Parathyroid adenoma (tissue), 2 donors: ENCODE data around the gene DOK6.

Experiments used
- H2AFZ ChIP-seq: fragments of 300-600 bp; sonication (generic); one replicate; pipeline ENCODE4 v1.7.0; 2017; ENCODE audit warnings: antibody characterized with exemption, mild to moderate bottlenecking
- H3K27ac ChIP-seq: fragments of 300-600 bp; sonication (generic); one replicate; pipeline ENCODE4 v1.7.0; 2017
- H3K27me3 ChIP-seq: fragments of 300-600 bp; sonication (generic); one replicate; pipeline ENCODE4 v1.7.0; 2017; ENCODE audit warnings: low read length; ENCODE audit not compliant: control insufficient read depth, insufficient read depth
- H3K36me3 ChIP-seq: fragments of 300-600 bp; sonication (generic); one replicate; pipeline ENCODE4 v1.7.0; 2017; ENCODE audit warnings: low read length; ENCODE audit not compliant: control insufficient read depth, insufficient read depth
- H3K4me1 ChIP-seq: fragments of 300-600 bp; sonication (generic); one replicate; pipeline ENCODE4 v1.7.0; 2017; ENCODE audit warnings: control low read depth
- H3K4me2 ChIP-seq: fragments of 300-600 bp; sonication (generic); one replicate; pipeline ENCODE4 v1.7.0; 2017; ENCODE audit warnings: low read length
- H3K4me3 ChIP-seq: fragments of 300-600 bp; sonication (generic); one replicate; pipeline ENCODE4 v1.7.0; 2017; ENCODE audit warnings: low read depth, low read length
- H3K79me2 ChIP-seq: fragments of 300-600 bp; sonication (generic); one replicate; pipeline ENCODE4 v1.7.0; 2017; ENCODE audit warnings: control low read depth
- H3K9ac ChIP-seq: fragments of 300-600 bp; sonication (generic); one replicate; pipeline ENCODE4 v1.7.0; 2017; ENCODE audit warnings: mild to moderate bottlenecking
- H3K9me3 ChIP-seq: fragments of 300-600 bp; sonication (generic); one replicate; pipeline ENCODE4 v1.7.0; 2017; ENCODE audit warnings: low read length; ENCODE audit not compliant: control insufficient read depth
- TF ChIP-seq, protein P1 (sequence below): fragments of 300-600 bp; sonication (generic); IDR thresholded peaks from one replicate; pipeline ENCODE4 v1.7.0; 2017; ENCODE audit warnings: antibody characterized with exemption, mild to moderate bottlenecking
- donor health status: primary hyperparathyroidism.

DOK6 gene

DNA sequence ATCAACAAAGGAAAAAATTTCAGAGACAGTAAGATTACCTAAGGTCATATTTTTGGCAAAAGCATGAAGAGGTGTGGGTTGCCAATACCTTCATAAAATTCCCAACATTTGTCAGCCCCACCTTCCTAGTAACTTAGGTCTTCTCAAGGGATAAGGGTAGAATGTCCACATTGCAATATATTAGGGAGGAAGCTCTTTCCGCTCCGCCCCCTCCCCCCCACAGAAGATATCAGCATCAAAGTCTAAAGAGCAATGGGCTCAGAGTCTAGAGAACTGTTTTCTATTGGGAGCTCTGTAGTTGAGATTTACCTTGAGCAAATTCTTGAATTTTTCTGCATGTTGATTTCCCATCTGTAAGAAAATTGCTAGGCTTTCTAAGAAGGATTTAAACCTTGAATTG, 346.7 kb downstream of the DOK6 start:
- Histone ChIP-seq H3K79me2 (no peaks in the 10 kb centered on the region), H3K27ac (no peak overlapping the region), H3K27me3 (no peaks in the 10 kb centered on the region), H3K4me1 (no peaks in the 10 kb centered on the region), H3K4me2 (no peak overlapping the region), H3K9me3 (no peaks in the 10 kb centered on the region), H3K36me3 (no peaks in the 10 kb centered on the region), H3K4me3 (no peak overlapping the region), H3K9ac (no peak overlapping the region), H2AFZ (no peak overlapping the region)
- TF ChIP-seq, protein P1, sequence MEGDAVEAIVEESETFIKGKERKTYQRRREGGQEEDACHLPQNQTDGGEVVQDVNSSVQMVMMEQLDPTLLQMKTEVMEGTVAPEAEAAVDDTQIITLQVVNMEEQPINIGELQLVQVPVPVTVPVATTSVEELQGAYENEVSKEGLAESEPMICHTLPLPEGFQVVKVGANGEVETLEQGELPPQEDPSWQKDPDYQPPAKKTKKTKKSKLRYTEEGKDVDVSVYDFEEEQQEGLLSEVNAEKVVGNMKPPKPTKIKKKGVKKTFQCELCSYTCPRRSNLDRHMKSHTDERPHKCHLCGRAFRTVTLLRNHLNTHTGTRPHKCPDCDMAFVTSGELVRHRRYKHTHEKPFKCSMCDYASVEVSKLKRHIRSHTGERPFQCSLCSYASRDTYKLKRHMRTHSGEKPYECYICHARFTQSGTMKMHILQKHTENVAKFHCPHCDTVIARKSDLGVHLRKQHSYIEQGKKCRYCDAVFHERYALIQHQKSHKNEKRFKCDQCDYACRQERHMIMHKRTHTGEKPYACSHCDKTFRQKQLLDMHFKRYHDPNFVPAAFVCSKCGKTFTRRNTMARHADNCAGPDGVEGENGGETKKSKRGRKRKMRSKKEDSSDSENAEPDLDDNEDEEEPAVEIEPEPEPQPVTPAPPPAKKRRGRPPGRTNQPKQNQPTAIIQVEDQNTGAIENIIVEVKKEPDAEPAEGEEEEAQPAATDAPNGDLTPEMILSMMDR: no peak

DNA sequence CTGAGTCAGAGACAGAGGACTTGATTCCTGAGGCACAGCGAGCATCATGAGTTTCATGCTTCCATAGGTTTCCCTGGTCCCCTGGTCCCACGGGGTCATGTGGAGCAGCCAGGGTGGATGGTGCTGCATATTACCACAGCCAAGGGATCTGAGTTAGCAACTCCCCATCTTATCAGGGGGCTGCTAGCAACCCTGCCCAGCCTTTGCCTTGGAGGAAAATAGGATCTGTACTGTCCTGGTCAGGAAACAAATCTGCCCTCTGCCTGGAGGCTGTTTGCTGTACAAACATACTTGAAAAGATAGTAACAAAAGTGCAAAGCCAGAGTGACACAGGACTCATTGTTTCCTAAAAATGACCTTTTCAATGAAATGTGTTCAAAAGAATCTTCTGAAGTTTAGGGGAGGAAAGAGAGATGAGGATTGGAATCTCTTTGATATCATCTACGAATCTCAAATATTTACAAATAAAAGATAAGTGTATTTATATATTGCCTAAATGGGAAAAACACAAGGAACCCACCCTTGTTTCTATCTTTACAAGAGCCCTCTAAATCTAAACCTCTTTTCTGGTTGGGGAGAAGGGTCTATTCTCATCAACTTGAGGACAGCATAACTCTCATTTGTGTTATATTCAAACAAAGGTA, 352.2 kb downstream of the DOK6 start:
- no peaks in the 10 kb centered on the region for H3K79me2 ChIP-seq
- no peak overlapping the region for H2AFZ ChIP-seq
- H3K27ac ChIP-seq: no peak overlapping the region
- H3K9ac ChIP-seq: no peak overlapping the region
- no peak overlapping the region for H3K4me2 ChIP-seq
- no peaks in the 10 kb centered on the region for H3K36me3 ChIP-seq
- H3K4me1 ChIP-seq: no peaks in the 10 kb centered on the region
- H3K4me3 ChIP-seq: no peak overlapping the region
- no peaks in the 10 kb centered on the region for H3K27me3 ChIP-seq
- TF ChIP-seq, protein P1: no peak
- no peaks in the 10 kb centered on the region for H3K9me3 ChIP-seq

DNA sequence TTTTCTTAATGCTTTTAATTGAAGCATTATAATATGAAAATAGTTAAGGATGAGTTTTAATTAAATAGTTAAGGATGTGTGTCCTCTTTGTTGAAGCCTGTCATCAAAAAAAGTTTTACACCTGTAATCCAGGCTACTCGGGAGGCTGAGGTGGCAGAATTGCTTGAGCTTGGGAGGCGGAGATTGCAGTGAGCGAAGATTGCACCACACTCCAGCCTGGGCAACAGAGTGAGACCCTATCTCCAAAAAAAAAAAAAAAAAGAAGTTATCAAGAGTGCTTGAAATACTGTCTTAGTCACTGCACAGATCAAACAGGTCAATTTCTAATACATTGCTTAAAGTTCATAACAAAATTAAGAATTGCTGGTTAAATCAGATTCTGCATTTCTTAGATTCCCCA, 353.4 kb downstream of the DOK6 start:
- no peaks in the 10 kb centered on the region for H3K27me3 ChIP-seq
- no peak overlapping the region for H3K4me3 ChIP-seq

DNA sequence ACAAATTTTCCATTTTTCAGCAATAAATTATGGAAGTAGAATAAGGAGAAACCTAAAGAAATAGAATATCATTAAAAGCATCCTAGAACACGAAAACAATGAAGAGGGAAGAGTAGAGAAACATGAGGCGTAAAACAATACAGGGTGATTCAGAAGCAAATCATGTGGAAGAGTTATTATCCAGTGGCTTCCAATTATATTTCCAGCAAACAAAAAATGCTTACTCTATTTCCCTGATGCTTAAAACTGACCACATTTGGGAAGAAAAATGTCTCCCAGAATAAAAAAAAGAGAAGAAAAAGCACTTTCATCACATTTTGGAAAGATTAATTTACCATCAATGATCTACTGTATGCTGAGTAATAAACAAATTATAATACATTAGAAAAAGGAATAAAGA, 354.4 kb downstream of the DOK6 start:
- Histone ChIP-seq H3K27ac (no peak overlapping the region), H3K27me3 (no peaks in the 10 kb centered on the region), H3K9ac (no peak overlapping the region), H2AFZ (no peak overlapping the region), H3K4me2 (no peak overlapping the region), H3K36me3 (no peaks in the 10 kb centered on the region), H3K4me3 (no peak overlapping the region), H3K9me3 (no peaks in the 10 kb centered on the region), H3K79me2 (no peaks in the 10 kb centered on the region), H3K4me1 (no peaks in the 10 kb centered on the region)
- TF ChIP-seq, protein P1: no peak

More for the DNA sequence above, 353.4 kb downstream of the DOK6 start:
- Histone ChIP-seq H3K9me3 (no peaks in the 10 kb centered on the region), H3K36me3 (no peaks in the 10 kb centered on the region), H2AFZ (no peak overlapping the region), H3K27ac (no peak overlapping the region), H3K79me2 (no peaks in the 10 kb centered on the region), H3K9ac (no peak overlapping the region), H3K4me1 (no peaks in the 10 kb centered on the region), H3K4me2 (no peak overlapping the region)
- TF ChIP-seq, protein P1: no peak

DNA sequence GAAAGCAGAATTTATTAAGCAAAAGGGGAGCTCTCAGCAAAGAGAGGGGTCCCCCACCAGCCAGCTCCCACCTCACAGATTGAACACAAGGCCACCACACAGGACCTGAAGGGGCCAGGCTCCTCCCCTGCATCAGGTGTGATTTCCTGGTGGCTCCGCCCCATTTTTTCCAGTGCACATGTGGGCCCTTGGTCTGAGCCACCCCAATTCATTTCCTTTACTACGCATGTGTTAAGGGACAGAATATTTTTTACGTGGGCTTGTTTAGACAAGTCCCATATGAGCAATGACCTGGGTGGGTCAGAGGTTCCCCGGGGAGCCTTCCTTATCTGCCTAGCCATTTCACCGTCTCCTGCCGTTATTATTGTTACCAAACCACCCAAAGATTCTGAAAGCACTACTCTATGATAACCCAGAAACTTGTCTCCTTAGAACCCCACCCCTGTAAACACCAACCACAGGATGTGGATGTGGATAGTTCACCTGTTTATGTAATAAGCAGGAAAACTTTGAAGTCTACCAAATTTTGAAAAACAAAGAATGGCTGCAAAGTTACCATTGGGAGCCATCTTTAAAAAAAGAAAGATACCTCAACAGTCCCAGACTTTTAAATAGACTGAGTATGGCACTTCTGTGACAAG, 355.3 kb downstream of the DOK6 start:
- H3K4me2 ChIP-seq: no peak overlapping the region
- no peak overlapping the region for H3K27ac ChIP-seq
- H3K27me3 ChIP-seq: no peaks in the 10 kb centered on the region
- H3K4me3 ChIP-seq: no peak overlapping the region
- H2AFZ ChIP-seq: no peak overlapping the region
- no peaks in the 10 kb centered on the region for H3K4me1 ChIP-seq
- no peak overlapping the region for H3K9ac ChIP-seq
- H3K79me2 ChIP-seq: no peaks in the 10 kb centered on the region
- no peaks in the 10 kb centered on the region for H3K36me3 ChIP-seq
- TF ChIP-seq, protein P1: no peak
- no peaks in the 10 kb centered on the region for H3K9me3 ChIP-seq
